ENCODE results near the gene SIPA1L3. TPM values are rescaled to one million over a fixed set of nuclear protein-coding genes. Genes with fewer than 3 reads are reported as not detected.

SIPA1L3 gene
- total and polyA plus RNA-seq, 9 of the 15 experiments (the other 6 are each of a cell fraction or from before 2014, with no cell fraction given) = 0.01 to 6.1 (median 2.5) TPM

DNA sequence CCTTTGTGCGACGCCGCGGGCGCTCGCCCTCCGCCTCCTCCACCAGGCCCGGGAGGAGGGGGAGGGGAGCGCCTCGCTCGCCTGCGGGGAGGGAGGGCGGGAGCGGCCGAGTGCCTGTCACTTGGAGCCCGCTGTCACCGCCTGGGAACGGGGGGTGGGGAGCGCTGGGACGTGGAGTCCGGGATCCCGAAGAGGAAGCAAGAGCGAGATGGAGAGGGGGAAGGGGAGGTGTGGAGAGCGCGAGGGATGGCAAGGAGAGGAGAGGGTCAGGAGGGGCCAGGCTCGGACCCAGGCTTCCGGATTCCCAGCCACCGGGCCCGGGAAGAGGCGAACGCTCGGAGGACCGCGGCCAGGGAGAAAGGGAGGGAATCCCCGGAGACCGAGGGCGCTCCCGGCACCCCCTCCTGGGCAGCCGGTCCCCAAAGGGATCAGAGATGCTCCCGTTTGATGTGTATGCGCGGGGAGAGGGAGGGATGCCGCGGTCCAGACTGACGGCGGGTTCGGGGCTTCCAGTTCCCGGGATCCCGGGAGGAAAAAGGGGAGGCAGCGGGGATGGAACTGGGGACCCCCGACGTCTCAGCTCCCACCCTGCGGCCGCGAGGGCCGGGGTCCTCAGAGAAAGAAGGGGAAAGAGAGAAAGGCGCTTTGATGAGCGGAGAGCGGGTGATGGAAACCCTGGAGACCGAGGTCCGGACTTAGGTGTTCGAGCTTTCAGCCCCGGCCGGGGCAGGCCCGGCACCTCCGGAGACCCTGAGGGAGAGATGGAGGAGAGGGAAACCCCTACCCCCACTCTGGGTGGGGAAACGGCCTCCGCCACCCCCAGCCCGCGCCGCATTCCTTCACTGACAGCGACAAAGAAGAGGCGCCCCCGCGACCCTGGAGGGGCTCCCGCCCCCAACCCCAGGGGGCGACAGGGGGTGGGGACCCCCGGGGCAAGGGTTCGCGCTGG lies 321.8 kb downstream of the SIPA1L3 start:
- no peaks in the 10 kb centered on the region for H3K9me1 ChIP-seq (ENCODE audit: control insufficient read depth, insufficient read depth, low read length)
- H3K4me3 ChIP-seq = peak overlapping the region; percentile 34
- FAIRE-seq (no peak), DNase-seq (ENCODE audit: extremely low read depth in 1 of 4, low spot score in 3 of 4) (peak; percentile 55 to 76 (median 66)), ATAC-seq (no peak)
- H2AFZ ChIP-seq (ENCODE audit: low read depth, low read length) = peak overlapping the region; percentile 47; the same call in 1 of the 2 replicates
- in situ Hi-C loops (cut with MboI) = loop anchor here (5.0 to 10.0 kb wide), 2 partner anchors 304 to 326 kb away; no protein-coding TSS in a partner anchor
- H3K9ac ChIP-seq (ENCODE audit: insufficient read depth in 1 of 2, low read depth in 2 of 2, low read length in 2 of 2) = peak overlapping the region in 1 of 2 experiments; percentile 74; a peak in 2 of 4 replicates
- intact Hi-C loops (cut with micrococcal nuclease) = loop anchor here (2.0 to 5.0 kb wide), 2 partner anchors 86 to 326 kb away; no protein-coding TSS in a partner anchor
- H3K36me3 ChIP-seq (ENCODE audit: control insufficient read depth, insufficient read depth, low read length) = no peaks in the 10 kb centered on the region
- peaks cover 4 to 42% of the 10 kb centered on the region in 2 experiments; a peak in 4 of 5 replicates for H3K4me1 ChIP-seq (replicated peaks in 1 of 2; ENCODE audit: control insufficient read depth in 2 of 2, insufficient read depth in 2 of 2, low read length in 2 of 2)
- H3K4me2 ChIP-seq (ENCODE audit: insufficient read depth, low read length) = peak overlapping the region; percentile 33
- no TSS peak for BruUV-seq (replicated peaks)
- 2% methylated on average over 20 of the region's 80 CpGs for WGBS (ENCODE audit: insufficient coverage, low coverage, missing lambda C conversion rate)
- CTCF ChIA-PET (ENCODE audit: low intra/inter-chr PET ratio) = no interaction called here
- H3K27me3 ChIP-seq (ENCODE audit: control insufficient read depth in 2 of 2, insufficient read depth in 2 of 2, low read length in 2 of 2) = peaks cover 2 to 6% of the 10 kb centered on the region in 2 experiments; a peak in 2 of 5 replicates
- H3K9me3 ChIP-seq (replicated peaks; ENCODE audit: control insufficient read depth, insufficient read depth, low read depth, low read length) = no peaks in the 10 kb centered on the region
- POLR2A ChIA-PET = no interaction called here
- no peaks in the 10 kb centered on the region for H4K20me1 ChIP-seq (replicated peaks; ENCODE audit: control insufficient read depth, insufficient read depth, low read length)
- H3K79me2 ChIP-seq (ENCODE audit: control insufficient read depth, insufficient read depth, low read length) = no peaks in the 10 kb centered on the region
- no peak overlapping the region for H3K27ac ChIP-seq (ENCODE audit: extremely low read depth, low read depth, low read length)
- no peak for TF ChIP-seq MBD1 (CRISPR knock-in tag; IDR thresholded peaks at IDR 0.05)
- TF ChIP-seq KDM1A (IDR thresholded peaks at IDR 0.05) = 0 out of 4 replicates have a peak, but pooled peaks have one; percentile 6 to 23
- 0 out of 2 replicates have a peak, but pooled peaks have one; percentile 52 for TF ChIP-seq ATF6 (CRISPR knock-in tag; IDR thresholded peaks at IDR 0.05)
- TF ChIP-seq, protein P1, sequence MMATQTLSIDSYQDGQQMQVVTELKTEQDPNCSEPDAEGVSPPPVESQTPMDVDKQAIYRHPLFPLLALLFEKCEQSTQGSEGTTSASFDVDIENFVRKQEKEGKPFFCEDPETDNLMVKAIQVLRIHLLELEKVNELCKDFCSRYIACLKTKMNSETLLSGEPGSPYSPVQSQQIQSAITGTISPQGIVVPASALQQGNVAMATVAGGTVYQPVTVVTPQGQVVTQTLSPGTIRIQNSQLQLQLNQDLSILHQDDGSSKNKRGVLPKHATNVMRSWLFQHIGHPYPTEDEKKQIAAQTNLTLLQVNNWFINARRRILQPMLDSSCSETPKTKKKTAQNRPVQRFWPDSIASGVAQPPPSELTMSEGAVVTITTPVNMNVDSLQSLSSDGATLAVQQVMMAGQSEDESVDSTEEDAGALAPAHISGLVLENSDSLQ (IDR thresholded peaks at IDR 0.05) = peak; percentile 37; the same call in 1 of the 2 replicates
- no peak for TF ChIP-seq MAFF (IDR thresholded peaks at IDR 0.05; ENCODE audit: low read length)
- peak; percentile 81 for TF ChIP-seq ZBTB7A (IDR thresholded peaks at IDR 0.05; ENCODE audit: borderline replicate concordance, control insufficient read depth, low read depth, low read length)
- TF ChIP-seq RBBP5 (IDR thresholded peaks at IDR 0.05; ENCODE audit: borderline replicate concordance, insufficient read depth, low read length, poor library complexity, severe bottlenecking) = peak; percentile 18

Data from K562 (cell line).